Progenitor cell of endocrine pancreas (in vitro differentiated cells): ENCODE data around the gene LRRC56. TPM values are rescaled to one million over a fixed set of nuclear protein-coding genes. Genes with fewer than 3 reads are reported as not detected.

Experiments used
- DNase-seq: peaks from one replicate; pipeline ENCODE4 v3.0.0; 2021; ENCODE audit warnings: low spot score; ENCODE audit not compliant: unreplicated experiment
- H3K27ac Mint-ChIP-seq: 2 replicates; pipeline ENCODE4 v1.8.0; 2021; ENCODE audit warnings: mild to moderate bottlenecking, moderate library complexity, mixed read lengths
- H3K27me3 Mint-ChIP-seq: 2 replicates; pipeline ENCODE4 v1.8.0; 2021; ENCODE audit warnings: mixed read lengths
- H3K36me3 Mint-ChIP-seq: 2 replicates; pipeline ENCODE4 v1.8.0; 2022; ENCODE audit warnings: mixed read lengths; ENCODE audit not compliant: insufficient read depth
- H3K4me1 Mint-ChIP-seq: 2 replicates; pipeline ENCODE4 v1.8.0; 2021; ENCODE audit warnings: low read depth, mixed read lengths
- H3K4me3 Mint-ChIP-seq: 2 replicates; pipeline ENCODE4 v1.8.0; 2021; ENCODE audit warnings: low read depth, mild to moderate bottlenecking, moderate library complexity, mixed read lengths
- H3K9me3 Mint-ChIP-seq: 2 replicates; pipeline ENCODE4 v1.8.0; 2021; ENCODE audit warnings: low read depth, mixed read lengths
- CTCF ChIP-seq: fragments of 200-600 bp; sonication (generic); IDR thresholded peaks from one replicate; pipeline ENCODE4 v1.5.0; 2021; ENCODE audit warnings: antibody characterized with exemption, mild to moderate bottlenecking; ENCODE audit not compliant: unreplicated experiment
- total RNA-seq: library from RNA; stranded (reverse); gene quantifications from 2 replicates; pipeline ENCODE4 v1.2.1, GENCODE V29; 2021

The LRRC56 gene
- total RNA-seq, 1 donor from 2014 or later: 5.4 TPM

- TF ChIP-seq CTCF: no peak
- Mint-ChIP-seq H3K4me1 (no peaks in the 10 kb centered on the region), H3K27me3 (peaks cover 3% of the 10 kb centered on the region), H3K36me3 (no peaks in the 10 kb centered on the region), H3K4me3 (no peak overlapping the region), H3K27ac (no peak overlapping the region), H3K9me3 (no peaks in the 10 kb centered on the region)
- no peak for DNase-seq
These were observed 11.6 kb downstream of the LRRC56 start for GRCh38 chr11:548700-549603.

GRCh38 chr11:550021-550745 is 12.9 kb downstream of the LRRC56 start:
- H3K27me3 Mint-ChIP-seq: peaks cover 3% of the 10 kb centered on the region
- no peaks in the 10 kb centered on the region for H3K36me3 Mint-ChIP-seq
- H3K4me1 Mint-ChIP-seq: no peaks in the 10 kb centered on the region

GRCh38 chr11:550746-551085 is 13.4 kb downstream of the LRRC56 start:
- Mint-ChIP-seq H3K27me3 (peaks cover 3% of the 10 kb centered on the region), H3K4me3 (no peak overlapping the region), H3K36me3 (no peaks in the 10 kb centered on the region), H3K27ac (no peak overlapping the region), H3K4me1 (no peaks in the 10 kb centered on the region), H3K9me3 (no peaks in the 10 kb centered on the region)
- no peak for TF ChIP-seq CTCF
- no peak for DNase-seq

More at GRCh38 chr11:550021-550745, 12.9 kb downstream of the LRRC56 start:
- H3K27ac Mint-ChIP-seq: no peak overlapping the region
- H3K4me3 Mint-ChIP-seq: no peak overlapping the region
- DNase-seq: no peak
- no peak for TF ChIP-seq CTCF
- H3K9me3 Mint-ChIP-seq: no peaks in the 10 kb centered on the region

- Mint-ChIP-seq H3K4me1 (no peaks in the 10 kb centered on the region), H3K36me3 (no peaks in the 10 kb centered on the region), H3K9me3 (no peaks in the 10 kb centered on the region), H3K27me3 (peaks cover 3% of the 10 kb centered on the region), H3K27ac (no peak overlapping the region), H3K4me3 (no peak overlapping the region)
- no peak for TF ChIP-seq CTCF
- no peak for DNase-seq
These were observed 13.8 kb downstream of the LRRC56 start for GRCh38 chr11:551131-551530.

- DNase-seq: no peak
- no peak overlapping the region for H3K4me3 Mint-ChIP-seq
These were observed 14.3 kb downstream of the LRRC56 start for GRCh38 chr11:551596-551995.

More at GRCh38 chr11:551596-551995, 14.3 kb downstream of the LRRC56 start:
- Mint-ChIP-seq H3K36me3 (no peaks in the 10 kb centered on the region), H3K27me3 (peaks cover 7% of the 10 kb centered on the region), H3K9me3 (no peaks in the 10 kb centered on the region), H3K4me1 (no peaks in the 10 kb centered on the region), H3K27ac (no peak overlapping the region)
- TF ChIP-seq CTCF: no peak
